ENCODE measurements around the gene KCNIP3. TPM values are rescaled to one million over a fixed set of nuclear protein-coding genes. Genes with fewer than 3 reads are reported as not detected.

The KCNIP3 gene
- total and polyA plus RNA-seq, 8 donors, result 3.2 to 12.6 (median 7.7) TPM

DNA sequence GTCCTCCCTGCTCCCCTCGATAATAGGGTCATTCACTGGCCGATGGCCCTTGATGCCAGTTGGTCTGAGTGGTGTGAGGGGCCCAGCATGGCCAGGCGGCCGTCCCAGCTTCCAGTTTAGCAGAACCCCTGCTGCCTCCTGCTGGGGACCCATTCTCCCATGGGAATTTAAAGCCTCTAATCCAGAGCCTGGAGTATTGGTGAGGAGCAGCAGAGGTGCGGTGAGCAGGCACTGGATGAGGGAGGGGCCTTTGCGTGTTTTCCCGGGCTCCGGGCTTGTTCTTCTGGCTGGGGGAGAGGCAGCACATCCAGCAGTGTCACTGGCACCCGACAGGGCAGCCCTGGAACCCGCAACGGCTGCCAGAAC is 17.4 kb downstream of the KCNIP3 start:
- intact Hi-C loops (cut with DNase I), result no loop called here

DNA sequence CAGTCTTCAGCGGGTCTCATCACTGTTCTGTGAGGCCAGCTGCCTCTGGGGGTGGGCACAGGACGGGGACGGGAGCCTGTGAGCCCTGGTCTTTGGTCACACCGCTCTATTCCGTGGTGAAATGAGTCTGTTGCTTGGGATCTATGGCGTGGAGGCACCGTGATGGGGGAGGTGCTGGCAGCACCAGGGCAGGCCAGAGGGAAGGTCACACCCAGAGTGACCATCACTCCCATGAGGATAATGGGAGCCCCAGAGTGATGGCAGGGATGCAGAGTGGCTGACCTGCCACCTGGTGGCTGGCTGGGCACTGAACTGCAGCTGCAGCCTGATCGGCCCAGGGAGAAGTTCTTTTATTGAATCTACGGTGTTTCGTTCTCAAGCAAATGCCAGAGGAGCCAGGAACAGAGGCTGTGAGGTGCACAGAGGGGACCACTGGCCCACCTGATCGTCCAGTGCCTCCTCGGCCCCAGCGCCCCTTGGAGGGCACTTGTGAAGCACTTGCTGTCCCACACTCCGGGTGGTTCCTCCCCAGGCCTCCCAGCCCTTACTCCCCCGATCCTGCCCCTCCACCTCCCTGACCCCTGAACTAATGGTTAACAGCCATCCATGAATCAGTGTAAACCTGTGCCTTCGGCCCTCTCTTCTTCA is 17.9 kb downstream of the KCNIP3 start:
- ATAC-seq (peak; percentile 81), DNase-seq (peak in 2 of 4 donors; percentile 45 to 75)
- H3K4me1 ChIP-seq, result no peaks in the 10 kb centered on the region
- H3K36me3 ChIP-seq, result no peaks in the 10 kb centered on the region
- H3K27ac ChIP-seq, result no peak overlapping the region
- peaks cover 0 to 6% of the 10 kb centered on the region in 2 donors for H3K27me3 ChIP-seq
- intact Hi-C loops (cut with DNase I), result no loop called here
- no peak overlapping the region for H3K4me3 ChIP-seq
- H3K9me3 ChIP-seq, result no peaks in the 10 kb centered on the region
- TF ChIP-seq, protein P1, sequence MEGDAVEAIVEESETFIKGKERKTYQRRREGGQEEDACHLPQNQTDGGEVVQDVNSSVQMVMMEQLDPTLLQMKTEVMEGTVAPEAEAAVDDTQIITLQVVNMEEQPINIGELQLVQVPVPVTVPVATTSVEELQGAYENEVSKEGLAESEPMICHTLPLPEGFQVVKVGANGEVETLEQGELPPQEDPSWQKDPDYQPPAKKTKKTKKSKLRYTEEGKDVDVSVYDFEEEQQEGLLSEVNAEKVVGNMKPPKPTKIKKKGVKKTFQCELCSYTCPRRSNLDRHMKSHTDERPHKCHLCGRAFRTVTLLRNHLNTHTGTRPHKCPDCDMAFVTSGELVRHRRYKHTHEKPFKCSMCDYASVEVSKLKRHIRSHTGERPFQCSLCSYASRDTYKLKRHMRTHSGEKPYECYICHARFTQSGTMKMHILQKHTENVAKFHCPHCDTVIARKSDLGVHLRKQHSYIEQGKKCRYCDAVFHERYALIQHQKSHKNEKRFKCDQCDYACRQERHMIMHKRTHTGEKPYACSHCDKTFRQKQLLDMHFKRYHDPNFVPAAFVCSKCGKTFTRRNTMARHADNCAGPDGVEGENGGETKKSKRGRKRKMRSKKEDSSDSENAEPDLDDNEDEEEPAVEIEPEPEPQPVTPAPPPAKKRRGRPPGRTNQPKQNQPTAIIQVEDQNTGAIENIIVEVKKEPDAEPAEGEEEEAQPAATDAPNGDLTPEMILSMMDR (IDR thresholded peaks at IDR 0.05), result peak; percentile 58 to 64

More for the DNA sequence above, 17.4 kb downstream of the KCNIP3 start:
- ATAC-seq, result no peak
- no peak overlapping the region for H3K4me3 ChIP-seq
- no peaks in the 10 kb centered on the region for H3K36me3 ChIP-seq
- H3K27ac ChIP-seq, result no peak overlapping the region
- no peaks in the 10 kb centered on the region for H3K9me3 ChIP-seq
- no peaks in the 10 kb centered on the region for H3K4me1 ChIP-seq
- peak in 1 of 4 donors; percentile 61 for DNase-seq
- H3K27me3 ChIP-seq, result peaks cover 0 to 6% of the 10 kb centered on the region in 2 donors
- TF ChIP-seq, protein P1 (IDR thresholded peaks at IDR 0.05), result no peak

DNA sequence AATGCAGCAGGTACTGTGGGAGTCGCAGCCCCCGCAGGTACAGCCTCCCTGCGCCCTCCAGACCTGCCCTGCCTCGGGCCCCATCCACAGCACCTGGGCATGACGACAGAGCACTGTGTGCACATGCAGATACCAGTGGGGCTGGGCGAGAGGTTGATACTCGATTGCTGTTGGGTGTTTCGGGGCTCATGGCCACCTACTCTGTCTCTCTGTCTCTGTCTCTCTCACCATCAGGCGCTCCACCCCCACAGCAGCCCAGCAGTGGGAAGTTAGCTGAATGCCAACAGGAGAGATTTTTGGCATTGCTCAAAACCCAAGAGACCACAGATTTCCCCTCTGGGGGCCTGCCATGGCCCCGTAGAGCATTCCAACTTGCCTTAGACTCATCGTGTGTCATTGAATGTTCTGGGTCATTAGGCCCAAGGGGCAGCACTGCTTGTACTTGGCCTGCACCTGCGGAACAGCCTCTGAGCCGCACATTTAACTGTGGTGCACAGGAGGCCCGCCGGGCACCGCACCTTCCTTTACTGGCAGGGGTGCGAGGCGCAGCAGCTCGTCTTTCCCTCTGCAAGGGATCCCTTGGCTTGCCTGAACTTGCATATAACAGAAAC is 18.8 kb downstream of the KCNIP3 start:
- no peak overlapping the region for H3K4me3 ChIP-seq
- TF ChIP-seq, protein P1 (IDR thresholded peaks at IDR 0.05), result no peak
- H3K4me1 ChIP-seq, result no peaks in the 10 kb centered on the region
- peaks cover 0 to 6% of the 10 kb centered on the region in 2 donors for H3K27me3 ChIP-seq
- no peaks in the 10 kb centered on the region for H3K36me3 ChIP-seq
- DNase-seq (peak in 1 of 4 donors; percentile 69), ATAC-seq (no peak)
- H3K27ac ChIP-seq, result no peak overlapping the region
- intact Hi-C loops (cut with DNase I), result no loop called here
- H3K9me3 ChIP-seq, result no peaks in the 10 kb centered on the region

DNA sequence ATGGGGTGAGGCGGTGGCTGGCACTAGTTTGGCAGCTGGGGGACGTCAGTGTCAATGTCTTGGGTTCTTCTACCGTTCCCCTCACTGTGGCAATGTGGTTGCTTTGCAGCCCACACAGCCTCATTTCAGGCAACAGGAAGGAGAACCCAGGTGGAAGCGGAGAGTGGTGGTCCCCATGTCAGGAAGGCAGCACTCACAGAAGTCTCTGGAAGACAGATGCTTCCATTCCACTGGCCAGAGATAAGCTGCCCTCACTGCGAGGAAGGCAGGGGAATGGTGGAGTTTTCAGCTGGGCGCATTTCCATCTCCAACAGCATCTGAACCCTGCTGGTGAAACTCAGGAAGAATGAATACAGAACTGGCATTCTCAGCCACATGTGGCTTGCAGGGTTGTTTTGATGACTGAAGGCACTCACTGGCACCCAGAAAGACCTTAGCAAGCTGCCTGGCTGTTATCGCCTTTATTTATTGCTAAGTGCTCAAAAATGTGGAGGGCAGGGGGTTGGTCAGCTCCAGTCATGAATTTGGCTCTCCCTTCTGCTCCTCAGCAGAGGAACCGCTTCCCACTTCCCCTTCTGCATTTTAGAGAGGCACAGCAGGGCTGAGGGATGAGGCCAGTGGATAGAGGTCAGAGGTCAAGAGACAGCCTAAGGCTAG is 19.4 kb downstream of the KCNIP3 start:
- intact Hi-C loops (cut with DNase I), result no loop called here
- TF ChIP-seq, protein P1 (IDR thresholded peaks at IDR 0.05), result no peak
- Histone ChIP-seq H3K27ac (no peak overlapping the region), H3K9me3 (no peaks in the 10 kb centered on the region), H3K4me1 (no peaks in the 10 kb centered on the region), H3K36me3 (no peaks in the 10 kb centered on the region), H3K27me3 (peaks cover 0 to under 1% of the 10 kb centered on the region in 2 donors), H3K4me3 (no peak overlapping the region)
- DNase-seq, result no peak
- ATAC-seq, result no peak

DNA sequence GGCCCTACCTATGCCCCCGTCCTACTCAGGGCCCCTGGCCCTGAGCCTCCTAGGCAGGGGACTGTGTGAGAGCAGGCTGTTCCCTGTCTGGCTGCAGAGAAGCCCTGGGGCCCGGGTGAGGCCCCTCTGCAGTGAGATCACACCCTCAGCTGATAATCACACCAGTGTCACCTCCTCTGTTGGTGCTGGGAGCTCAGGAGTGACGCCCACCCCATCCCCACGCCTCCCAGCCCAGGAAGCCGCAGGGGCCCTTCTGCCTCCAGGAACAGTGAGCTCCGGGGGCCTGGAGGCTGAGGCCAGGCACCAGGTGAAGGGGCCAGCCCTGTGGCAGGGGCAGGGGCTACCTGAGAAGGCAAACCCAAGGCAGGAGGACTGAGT is 20.0 kb downstream of the KCNIP3 start:
- Histone ChIP-seq H3K4me1 (no peaks in the 10 kb centered on the region), H3K4me3 (no peak overlapping the region), H3K36me3 (no peaks in the 10 kb centered on the region), H3K27me3 (no peaks in the 10 kb centered on the region), H3K27ac (no peak overlapping the region), H3K9me3 (no peaks in the 10 kb centered on the region)
- ATAC-seq (no peak), DNase-seq (peak in 1 of 4 donors; percentile 50)
- TF ChIP-seq, protein P1 (IDR thresholded peaks at IDR 0.05), result no peak
- intact Hi-C loops (cut with DNase I), result no loop called here

All from left lung (tissue), 10 donors.